Dedifferentiated amniotic fluid mesenchymal stem cell (primary cell): ENCODE measurements around the gene GALNT10.

Source experiments
- DNase-seq: peaks from one replicate; pipeline ENCODE4 v3.0.0-alpha.2; 2016; ENCODE audit errors: extremely low spot score

The GALNT10 gene

DNA sequence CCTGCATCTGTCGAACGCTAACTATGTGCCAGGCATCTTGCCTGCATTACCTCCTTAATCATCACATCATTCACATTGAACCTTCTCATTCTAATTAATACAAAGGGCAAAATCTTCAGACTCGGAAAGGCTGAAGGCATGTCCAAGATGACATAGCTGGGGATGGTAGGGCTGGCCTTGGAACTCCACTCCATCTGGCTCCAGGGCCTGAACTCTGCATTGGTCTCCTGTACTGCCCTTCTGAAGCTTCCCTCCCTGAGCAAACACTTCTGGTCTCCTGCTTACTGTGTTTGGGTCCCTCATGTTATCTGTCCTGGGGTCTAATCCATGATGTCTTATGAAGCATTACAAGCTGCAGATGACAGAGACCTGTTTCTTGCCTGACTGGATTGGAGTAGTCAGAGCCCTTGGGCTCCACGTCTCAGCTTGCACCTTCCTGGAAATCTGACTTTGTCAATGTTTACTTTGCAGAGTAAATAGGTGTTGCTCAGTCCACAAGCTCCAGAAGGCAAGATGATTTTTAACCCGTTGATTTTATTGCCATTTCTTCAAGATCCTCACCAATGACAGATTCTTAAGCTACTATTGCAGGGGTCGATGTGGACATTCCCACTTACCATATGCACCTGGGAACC, 106.1 kb downstream of the GALNT10 start:
- DNase-seq = no peak

DNA sequence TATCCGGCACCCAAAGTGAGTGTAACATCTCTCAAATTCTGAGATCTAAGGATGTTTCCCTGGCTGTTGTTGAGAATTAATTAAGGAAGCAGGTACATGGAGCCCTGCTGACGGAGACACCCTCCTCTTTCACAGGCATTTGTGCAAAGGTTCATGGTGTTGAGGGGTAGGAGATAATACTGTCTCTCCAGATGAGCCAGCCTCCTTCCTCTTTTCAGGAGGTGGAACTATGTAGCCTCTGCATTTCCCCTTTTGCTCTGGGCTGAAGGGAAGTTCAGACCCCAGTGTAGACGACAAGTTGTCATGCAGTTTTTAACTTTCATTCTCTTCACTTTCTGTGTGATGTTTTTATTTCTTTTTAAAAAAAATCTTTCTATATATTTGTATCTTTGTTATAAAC, 107.5 kb downstream of the GALNT10 start:
- no peak for DNase-seq

DNA sequence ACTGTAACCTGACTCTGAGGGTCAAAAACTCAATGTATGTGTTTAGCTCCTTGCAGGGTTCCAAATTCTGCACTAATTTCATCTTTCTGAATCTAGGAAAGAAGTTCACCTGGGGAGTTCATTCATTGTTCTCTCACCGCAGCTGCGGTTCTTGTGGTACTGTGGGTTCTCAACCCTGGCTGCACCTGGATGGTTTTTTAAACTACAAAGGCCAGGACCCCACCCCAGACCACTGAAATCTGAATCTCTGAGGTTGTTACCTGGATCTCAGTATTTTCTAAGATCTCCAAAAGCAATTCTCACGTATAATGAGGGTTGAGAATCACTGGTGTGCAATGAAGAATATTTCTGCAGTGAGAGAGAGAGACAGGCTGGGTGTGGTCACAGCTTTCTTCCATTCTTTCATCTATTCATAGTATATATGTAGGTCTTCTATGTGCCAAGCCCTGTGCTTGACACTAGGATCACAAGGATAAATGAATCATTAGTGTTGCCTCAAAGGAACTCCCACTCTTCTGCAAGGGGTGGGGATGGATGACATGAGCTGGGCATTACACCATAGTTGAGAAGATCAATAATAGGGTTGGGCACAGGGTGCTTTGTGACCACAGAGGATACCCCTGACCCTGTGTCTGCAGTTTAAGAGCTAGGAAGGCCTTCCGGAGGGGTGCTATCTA, 109.8 kb downstream of the GALNT10 start:
- DNase-seq = no peak

DNA sequence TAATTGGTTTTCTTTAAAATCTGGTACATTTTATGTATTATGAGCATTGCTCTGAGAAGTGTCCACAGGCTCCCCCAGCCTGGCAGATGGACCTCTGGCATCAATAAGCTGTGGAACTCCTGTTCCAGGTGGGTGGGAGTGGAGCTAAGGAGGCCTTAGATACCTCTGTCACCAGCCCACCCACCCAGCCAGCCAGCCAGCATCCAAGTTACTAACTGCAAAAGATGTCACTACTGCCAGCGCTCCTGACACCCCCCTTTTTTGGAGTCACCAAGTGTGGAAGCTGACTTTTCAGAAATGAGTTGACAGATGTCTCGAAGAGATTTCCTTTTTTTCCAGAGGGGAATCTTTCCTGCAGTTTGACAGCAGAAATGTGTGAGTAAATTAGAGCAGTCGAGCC, 111.2 kb downstream of the GALNT10 start:
- no peak for DNase-seq

DNA sequence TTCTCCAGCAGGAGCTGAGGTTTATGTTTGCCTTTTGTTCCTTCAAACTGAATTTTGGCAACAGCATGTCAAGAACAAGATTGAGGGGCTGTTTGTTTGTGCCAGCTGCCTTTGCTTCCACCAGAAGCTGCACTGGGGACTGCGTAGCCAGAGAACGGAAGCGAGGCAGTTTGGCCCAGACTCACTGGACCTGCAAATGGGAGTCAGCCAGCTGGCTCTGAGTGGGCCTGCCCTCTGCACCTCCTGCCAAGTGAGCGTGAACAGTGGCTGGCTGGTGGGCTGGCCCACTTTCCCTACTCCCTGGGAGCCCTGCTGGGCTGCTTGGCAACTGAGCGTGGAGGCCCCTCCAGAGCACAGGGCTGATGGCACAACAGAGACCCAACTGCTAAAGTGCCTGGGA, 111.6 kb downstream of the GALNT10 start:
- DNase-seq = no peak

DNA sequence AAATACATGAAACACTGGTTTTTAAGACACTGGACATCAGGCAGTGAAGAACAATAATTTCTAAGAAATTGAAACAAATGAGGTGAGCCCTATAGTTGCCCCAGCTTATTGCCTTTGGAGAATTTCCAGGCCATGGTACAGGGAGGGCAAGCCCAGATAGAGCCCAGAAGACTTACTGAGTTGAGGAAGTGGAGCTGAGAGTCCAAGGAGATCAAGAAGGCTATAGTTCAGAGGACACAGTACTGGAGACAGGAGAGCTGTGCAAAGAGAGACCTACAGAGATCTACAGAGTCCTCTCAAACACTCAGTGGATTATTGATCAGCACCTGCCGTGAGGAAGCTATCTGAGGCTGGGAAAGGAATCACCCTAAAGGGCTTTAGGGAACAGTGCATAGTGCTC, 112.6 kb downstream of the GALNT10 start:
- no peak for DNase-seq

DNA sequence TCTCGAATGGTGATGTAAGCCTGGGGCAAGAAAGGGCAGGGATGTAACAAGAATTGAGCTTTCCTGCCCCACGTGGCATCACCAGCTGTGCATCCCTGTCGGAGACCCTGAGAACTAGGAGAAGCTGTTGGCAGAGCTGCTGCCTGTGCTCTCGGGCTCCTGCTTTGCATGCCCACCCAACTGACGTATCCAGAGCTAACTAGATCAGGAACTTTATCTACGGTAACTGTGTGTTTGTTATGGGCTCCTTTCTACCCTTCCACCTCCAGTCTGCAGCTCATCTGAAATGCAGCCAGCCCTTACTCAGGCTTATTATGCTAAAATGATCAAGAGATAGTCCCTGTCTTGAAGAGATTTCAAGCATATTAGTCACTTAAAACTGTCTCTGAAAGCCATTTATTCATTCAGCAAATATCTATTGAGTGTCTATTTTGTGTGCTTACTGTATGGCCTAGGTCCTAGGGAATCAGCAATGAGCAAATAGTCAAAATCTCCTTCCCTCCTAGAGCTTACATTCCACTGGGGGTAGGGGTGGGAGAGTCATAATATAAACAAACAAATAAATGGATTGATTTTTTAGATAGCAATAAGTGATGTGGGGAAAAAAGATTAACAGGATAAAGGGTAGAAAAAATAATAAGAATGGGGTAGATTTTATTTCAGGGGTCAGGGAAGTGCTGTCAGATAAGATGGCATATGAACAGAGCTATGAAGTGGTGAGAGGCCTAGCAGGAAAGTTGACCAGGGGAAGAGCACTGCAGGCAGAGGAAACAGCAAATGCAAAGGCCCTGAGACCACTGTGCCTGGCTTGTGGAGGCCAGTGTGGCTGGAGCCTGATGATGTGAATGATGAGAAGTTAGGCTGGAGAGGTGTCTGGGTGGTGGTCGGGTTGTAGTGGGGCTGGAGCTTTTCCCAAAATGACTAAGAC, 118.2 kb downstream of the GALNT10 start:
- DNase-seq = peak; percentile 64

DNA sequence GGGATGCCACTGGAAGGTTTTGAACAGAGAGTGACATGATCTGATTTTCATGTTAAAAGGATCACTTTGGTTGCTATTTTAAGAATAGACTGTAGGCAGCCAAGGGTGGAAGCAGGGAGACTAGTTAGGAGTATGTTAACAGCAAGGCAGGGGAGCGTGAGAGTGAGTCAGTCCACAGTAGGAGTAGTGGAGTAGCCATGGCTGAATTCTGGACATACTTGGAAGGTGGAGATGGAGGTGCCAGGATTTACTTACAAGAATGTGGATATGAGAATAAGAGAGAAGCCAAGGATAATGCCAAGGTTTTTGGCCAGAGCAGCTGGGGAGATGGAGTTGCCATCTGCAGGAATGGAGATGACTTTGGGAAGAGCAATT, 118.8 kb downstream of the GALNT10 start:
- peak; percentile 35 for DNase-seq

DNA sequence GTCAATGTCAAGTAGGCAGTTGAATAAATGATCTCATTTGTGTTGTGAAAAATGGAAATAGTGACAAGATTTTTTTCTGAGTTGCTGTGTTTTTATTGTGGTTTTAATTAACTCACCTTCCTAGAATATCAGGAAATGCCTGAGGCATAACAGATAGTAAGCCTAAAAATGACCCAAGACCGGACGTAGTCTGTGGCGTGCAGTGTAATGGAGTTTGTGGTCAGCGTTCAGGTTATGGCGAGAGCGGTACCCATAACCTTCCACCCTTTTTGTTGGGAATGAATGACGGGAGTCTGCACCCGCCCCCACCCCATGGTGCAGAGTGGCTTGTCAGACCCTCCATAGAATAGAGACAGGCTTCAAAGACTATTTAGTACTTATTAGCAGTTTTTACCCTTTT, 119.3 kb downstream of the GALNT10 start:
- no peak for DNase-seq

DNA sequence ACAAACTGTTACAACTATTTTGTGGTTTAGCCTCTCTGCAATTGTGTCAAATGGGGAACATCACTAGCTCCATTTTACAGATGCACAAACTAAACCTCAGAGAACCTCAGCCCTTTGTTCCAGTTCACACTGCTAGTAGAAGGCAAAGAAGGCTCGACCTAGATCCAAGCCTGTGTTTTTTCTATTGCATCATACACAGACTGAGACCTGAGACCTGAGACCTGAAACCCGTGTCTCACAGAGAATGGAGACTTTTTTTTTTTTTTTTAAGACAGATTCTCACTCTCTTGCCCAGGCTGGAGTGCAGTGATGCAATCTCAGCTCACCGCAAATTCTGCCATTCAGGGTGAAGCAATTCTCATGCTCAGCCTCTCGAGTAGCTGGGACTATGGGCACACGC, 120.8 kb downstream of the GALNT10 start:
- no peak for DNase-seq

DNA sequence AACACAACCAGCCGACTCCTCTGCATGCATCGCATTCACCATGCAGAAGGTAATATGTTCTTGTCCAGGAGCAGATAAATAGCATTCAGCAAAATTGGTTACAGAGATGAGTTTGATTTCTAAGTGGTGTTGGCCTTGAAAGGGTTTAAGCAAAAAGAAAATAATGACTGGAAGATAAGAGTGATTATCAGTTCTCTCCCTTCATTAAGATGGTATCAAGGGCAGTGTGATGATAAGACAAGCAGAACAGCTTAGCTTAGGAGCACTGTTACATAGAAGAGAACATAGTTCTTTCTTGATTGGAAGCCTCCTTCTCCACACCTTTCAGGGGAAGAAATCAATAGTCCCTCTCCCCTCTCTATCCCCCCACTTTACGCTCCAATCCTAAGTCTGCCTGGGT, 121.5 kb downstream of the GALNT10 start:
- no peak for DNase-seq

DNA sequence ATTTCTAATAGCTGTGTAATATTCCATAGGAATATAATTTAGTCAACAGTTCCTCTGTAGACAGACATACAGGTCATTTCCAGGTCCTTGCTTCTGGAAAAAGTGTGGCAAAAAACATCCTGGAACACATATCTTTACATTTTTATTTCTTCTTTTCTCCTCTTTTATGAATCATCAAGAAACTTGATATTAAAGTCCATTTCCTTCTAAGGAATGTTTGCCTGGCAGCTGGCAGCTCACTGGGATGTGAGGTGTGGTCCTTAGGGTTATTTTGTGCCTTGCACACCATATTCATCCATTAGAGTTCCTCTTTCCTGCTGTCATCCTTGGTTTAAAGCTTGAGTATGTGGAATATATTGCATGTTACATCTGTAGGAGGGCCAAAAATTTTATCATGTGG, 122.0 kb downstream of the GALNT10 start:
- DNase-seq = peak; percentile 68

DNA sequence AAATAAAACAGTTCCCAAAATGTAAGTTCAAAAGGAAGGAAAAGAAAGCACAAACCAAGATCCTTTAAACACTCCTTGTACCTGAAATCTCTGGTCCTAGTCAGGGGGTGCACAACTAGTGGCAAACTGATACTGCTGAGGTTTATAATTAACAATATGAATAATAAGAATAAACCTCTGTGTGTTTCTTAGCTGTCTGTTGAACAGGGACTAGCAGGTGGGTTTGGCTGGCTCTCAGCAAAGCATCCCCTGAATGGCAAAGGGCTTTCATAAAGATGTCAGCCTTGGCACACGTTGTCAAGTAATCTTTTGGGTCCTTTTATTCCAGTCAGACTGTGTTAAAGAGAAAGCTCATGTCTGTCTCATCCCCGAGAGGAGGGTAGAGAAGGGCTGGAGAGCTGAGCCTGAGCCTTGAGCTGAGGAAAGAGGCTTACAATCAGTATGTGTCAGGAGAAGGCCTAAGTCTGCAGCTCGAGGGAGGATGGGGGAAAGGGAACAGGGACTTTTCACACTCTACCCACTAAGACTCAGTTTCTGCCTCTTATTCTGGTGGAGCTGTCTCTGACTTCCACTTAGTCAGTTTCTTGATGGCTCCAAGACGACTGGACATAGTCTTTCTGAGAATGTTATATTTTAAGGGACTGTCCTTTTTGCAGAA, 123.0 kb downstream of the GALNT10 start:
- no peak for DNase-seq

DNA sequence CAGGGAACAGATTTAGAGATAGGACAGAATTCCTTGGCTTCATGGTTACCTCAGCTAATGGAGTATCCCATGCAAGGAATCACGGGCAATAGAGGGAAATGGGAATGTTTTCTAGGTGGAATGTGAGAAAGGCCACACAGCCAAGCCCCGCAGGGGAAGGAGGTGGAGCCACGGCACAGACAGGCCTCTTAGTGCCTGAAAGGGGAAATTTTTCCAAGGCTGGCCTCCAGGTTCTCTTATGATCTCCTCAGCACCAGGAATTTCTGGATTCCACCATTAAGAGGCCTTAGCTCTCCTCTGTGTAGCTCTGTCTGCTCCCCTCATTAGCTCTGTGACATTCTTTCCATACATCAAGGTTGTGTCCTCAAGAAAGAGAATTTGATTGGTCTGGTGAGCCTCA, 124.7 kb downstream of the GALNT10 start:
- DNase-seq = no peak

DNA sequence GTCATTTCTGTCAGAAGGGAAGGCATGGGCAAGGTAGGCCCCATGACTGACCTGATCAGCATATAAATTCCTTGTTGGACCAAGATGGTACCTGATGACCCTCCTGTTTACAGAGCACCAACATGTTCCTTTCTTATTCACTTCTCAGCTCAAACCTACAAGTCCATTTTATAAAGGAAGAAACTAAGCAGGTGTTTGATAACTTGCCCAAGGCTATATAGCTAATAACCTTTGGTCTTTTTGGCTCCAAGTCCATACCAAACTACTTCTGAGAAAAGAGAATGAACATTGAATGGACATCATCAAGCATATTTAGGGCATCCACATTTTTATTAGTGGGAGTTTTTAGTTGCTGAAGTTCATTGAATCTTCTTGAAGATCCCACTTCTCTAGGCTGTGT, 125.2 kb downstream of the GALNT10 start:
- no peak for DNase-seq

DNA sequence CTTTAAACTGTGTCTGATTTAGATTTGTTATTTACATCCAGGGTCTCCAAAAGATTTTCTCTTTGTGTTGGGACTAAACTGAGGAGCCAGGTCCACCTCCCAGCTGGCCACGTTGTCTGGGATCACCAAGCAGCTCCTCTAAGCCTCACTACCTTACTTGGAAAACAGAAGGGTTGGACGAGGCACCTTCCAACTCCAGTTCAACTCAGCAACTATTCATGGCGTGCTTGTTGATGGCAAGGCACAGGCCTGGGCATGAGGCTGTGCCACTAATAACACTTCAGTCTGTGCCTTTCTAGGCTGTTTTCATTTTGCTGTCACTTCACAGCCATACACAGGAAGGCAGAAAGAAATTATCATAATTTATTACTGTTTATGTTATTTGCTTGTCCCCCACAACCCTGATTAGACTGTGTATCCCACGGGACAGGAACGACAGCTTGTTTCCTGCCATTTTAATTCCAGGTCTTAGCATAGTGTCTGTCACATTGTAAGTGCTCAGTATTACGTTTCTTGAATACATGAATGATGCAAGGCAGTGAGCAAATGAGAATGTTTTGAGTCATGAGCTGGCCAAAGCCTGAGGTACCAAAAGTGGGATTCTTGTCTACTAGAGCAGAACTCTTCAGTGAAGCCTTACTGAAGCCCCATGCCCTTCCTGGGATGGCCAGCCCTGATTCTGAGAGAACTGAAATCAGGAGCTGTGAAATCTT, 125.8 kb downstream of the GALNT10 start:
- no peak for DNase-seq

DNA sequence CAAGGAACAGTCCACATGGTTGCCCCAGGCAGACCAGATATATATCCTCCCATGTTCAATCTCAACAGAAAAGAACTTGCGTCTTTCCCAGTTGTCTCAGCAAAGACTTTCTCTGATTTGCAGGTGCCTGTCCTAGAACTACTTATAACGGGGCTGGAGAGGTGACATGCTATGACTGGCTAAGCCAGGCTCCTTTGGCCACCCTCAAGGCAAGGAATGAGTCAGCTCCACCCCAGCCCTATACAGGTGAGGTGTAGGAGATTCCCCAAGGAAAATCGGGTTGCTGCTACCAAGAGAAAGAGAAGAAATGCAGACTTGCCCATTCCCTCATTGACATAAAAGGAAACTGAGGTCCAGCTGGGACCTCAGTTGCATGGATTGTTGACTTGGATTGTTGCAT, 127.4 kb downstream of the GALNT10 start:
- no peak for DNase-seq

DNA sequence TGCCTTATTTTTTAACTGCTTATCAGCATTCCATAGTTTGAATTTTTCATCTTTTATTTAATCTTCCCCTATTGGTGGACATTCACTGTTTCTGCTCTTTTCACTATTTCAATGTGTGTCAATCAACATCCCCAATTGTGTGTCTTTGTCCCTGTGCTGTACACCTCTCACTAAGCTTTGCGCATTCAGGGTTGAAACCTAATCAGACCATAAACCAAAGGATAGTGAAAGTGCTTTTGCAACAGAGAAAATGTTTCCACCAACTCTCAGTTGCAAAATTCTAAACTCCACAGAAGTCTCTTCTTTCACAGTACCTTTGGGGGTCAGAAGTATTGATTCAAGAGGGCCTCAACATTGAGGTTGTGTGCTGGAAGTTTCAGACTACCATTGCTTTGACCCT, 128.2 kb downstream of the GALNT10 start:
- no peak for DNase-seq

DNA sequence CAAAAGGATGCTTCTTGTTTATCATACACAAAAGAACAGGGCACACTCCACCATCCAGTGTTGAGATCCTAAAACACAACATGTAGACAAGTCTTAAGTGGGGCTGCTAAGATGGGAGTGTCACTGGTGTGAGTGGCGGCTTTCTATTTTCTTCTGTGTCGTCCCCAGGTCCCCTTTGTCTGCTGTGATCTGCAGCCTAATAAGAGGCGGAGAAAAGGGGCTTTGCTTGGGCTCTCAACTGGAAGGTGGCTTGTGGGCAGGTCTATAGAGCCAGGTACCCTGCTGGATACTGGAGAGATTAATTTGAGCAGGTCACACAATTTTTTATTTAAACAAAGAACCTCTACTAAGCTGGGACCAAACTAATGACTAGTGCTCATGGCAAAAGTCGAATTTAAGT, 129.2 kb downstream of the GALNT10 start:
- no peak for DNase-seq

DNA sequence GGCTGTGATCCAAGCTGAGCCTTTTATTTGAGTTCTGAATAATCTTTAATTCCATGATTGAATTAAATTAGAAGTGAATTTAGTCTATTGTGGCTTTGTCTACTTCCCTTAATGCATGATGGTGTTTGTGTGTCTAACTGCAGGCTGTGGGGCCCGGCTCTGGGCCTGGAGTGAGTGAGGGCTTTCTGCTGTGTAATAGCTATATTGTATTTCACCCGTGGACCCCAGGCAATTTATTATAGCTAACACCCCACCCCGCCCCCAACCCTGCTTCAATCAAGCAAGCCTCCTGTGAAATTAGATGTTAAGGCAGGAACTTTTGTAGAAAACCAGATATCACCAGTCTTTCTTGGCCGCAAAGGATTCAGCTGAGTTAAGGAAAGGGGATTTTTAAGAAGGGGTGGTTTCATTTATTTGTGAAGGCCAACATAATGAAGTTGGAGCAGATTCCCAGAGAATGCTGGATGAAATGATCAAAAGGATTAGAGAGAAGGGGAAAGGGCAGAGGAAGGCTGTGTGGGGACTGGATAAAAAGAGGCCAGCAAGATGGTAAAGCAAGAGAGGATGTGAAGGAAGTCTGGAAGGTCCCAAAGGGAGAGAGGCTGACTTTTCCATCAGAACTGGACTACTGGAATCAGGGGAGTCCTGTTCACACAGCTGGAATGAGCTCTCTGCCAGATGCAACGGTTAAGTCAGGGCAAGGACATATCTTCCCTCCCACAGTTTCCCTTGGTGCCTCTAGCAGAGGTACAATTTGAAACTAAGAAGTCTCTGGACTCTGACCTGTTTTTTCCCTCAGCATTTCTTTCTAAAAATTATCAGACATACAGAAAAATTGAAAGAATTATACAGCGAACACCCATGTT, 129.9 kb downstream of the GALNT10 start:
- no peak for DNase-seq

DNA sequence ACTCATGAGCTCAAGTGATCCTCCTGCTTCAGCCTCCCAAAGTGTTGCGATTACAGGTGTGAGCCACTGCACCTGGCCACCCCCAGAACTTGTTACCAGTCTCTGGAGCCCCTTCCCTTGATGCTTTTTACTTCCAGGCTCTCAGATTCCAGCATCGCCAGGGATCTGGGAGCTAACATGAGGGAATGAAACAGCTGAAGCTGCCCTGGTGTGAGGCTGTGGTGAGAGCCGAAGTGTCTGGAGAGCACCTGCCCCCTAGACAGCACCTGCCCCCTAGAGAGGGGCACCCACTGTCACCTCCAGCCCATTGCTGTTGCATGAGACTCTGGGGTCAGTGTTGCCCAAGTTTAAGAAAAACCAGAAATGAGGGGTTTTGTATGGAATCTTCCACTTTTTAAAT, 131.0 kb downstream of the GALNT10 start:
- DNase-seq = no peak
